PFSK-1 (cell line): ENCODE measurements around the gene HCN1.

Source experiments
- POLR2AphosphoS5 ChIP-seq: IDR thresholded peaks from 2 replicates; pipeline ENCODE4 v1.6.1; 2012; ENCODE audit warnings: low read depth, mild to moderate bottlenecking, control low read depth, low read length, moderate library complexity
- SIN3A ChIP-seq: IDR thresholded peaks from 2 replicates; pipeline ENCODE4 v1.6.1; 2012; ENCODE audit warnings: mild to moderate bottlenecking, low read length, moderate library complexity, borderline replicate concordance; ENCODE audit not compliant: insufficient read depth
- TAF1 ChIP-seq: IDR thresholded peaks from 2 replicates; pipeline ENCODE4 v1.6.1; 2012; ENCODE audit warnings: low read length, control low read depth, borderline replicate concordance; ENCODE audit not compliant: insufficient read depth

- no peak for TF ChIP-seq POLR2AphosphoS5
- TF ChIP-seq TAF1, result no peak
- no peak for TF ChIP-seq SIN3A
Observed at GRCh38 chr5:45694971-45695803, 993 bp downstream of the HCN1 start.
